Effector memory CD8-positive, alpha-beta T cell (primary cell): ENCODE data around the gene RBMS3.
"Not testable (repeated sequence)": the region's sequence is repeated elsewhere in the genome, so short reads cannot be mapped to it uniquely, and the experiment has no call there.

ENCODE experiments used
- ATAC-seq: fragments of 150-1000 bp; cut with Tn5 transposase; replicated peaks from 2 replicates; pipeline ENCODE4 v1.10.0; 2021; ENCODE audit warnings: mild to moderate bottlenecking, moderate library complexity
- DNase-seq, 3 experiments: peaks; one replicate each; pipeline ENCODE4 v3.0.0; 2021
- H3K27ac Mint-ChIP-seq, 2 donors: one replicate each; pipeline ENCODE4 v1.8.0; 2022; ENCODE audit warnings: mild to moderate bottlenecking in 2 of 2, mixed read lengths in 2 of 2, moderate library complexity in 2 of 2
- H3K27me3 Mint-ChIP-seq, 2 donors: one replicate each; pipeline ENCODE4 v1.8.0; 2022; ENCODE audit warnings: mixed read lengths in 2 of 2
- H3K36me3 Mint-ChIP-seq: one replicate; pipeline ENCODE4 v1.8.0; 2022; ENCODE audit warnings: mild to moderate bottlenecking, moderate library complexity, mixed read lengths; ENCODE audit not compliant: insufficient read depth
- H3K4me1 Mint-ChIP-seq, 2 donors: one replicate each; pipeline ENCODE4 v1.8.0; 2022; ENCODE audit warnings: low read depth in 2 of 2, mixed read lengths in 2 of 2
- H3K4me3 Mint-ChIP-seq, 2 donors: one replicate each; pipeline ENCODE4 v1.8.0; 2022; ENCODE audit warnings: mild to moderate bottlenecking in 2 of 2, mixed read lengths in 2 of 2, moderate library complexity in 2 of 2
- H3K9me3 Mint-ChIP-seq, 2 donors: one replicate each; pipeline ENCODE4 v1.8.0; 2022; ENCODE audit warnings: mixed read lengths in 2 of 2

The RBMS3 gene

GRCh38 chr3:29345516-29346300 lies 64.8 kb downstream of the RBMS3 start:
- Mint-ChIP-seq H3K36me3 (no peaks in the 10 kb centered on the region), H3K4me1 (no peaks in the 10 kb centered on the region), H3K27me3 (no peaks in the 10 kb centered on the region), H3K9me3 (no peaks in the 10 kb centered on the region), H3K4me3 (no peak overlapping the region), H3K27ac (no peak overlapping the region)
- ATAC-seq = no peak
- DNase-seq = no peak

GRCh38 chr3:29346828-29347227 lies 66.0 kb downstream of the RBMS3 start:
- Mint-ChIP-seq H3K4me3 (no peak overlapping the region), H3K27me3 (no peaks in the 10 kb centered on the region), H3K36me3 (no peaks in the 10 kb centered on the region), H3K4me1 (no peaks in the 10 kb centered on the region), H3K27ac (no peak overlapping the region), H3K9me3 (no peaks in the 10 kb centered on the region)
- ATAC-seq (no peak), DNase-seq (no peak)

- H3K27ac Mint-ChIP-seq = no peak overlapping the region
- no peaks in the 10 kb centered on the region for H3K9me3 Mint-ChIP-seq
- no peaks in the 10 kb centered on the region for H3K36me3 Mint-ChIP-seq
- no peaks in the 10 kb centered on the region for H3K27me3 Mint-ChIP-seq
- H3K4me3 Mint-ChIP-seq = no peak overlapping the region
- no peak for ATAC-seq
- DNase-seq = no peak
- no peaks in the 10 kb centered on the region for H3K4me1 Mint-ChIP-seq
Observed at GRCh38 chr3:29347412-29347811, 66.5 kb downstream of the RBMS3 start.

- Mint-ChIP-seq H3K27ac (no peak overlapping the region), H3K9me3 (no peaks in the 10 kb centered on the region), H3K27me3 (no peaks in the 10 kb centered on the region), H3K36me3 (no peaks in the 10 kb centered on the region), H3K4me1 (no peaks in the 10 kb centered on the region), H3K4me3 (no peak overlapping the region)
- DNase-seq (no peak), ATAC-seq (no peak)
Observed at GRCh38 chr3:29348316-29348715, 67.4 kb downstream of the RBMS3 start.

- no peak for DNase-seq
- no peak overlapping the region for H3K27ac Mint-ChIP-seq
- H3K36me3 Mint-ChIP-seq = no peaks in the 10 kb centered on the region
- no peaks in the 10 kb centered on the region for H3K4me1 Mint-ChIP-seq
- H3K4me3 Mint-ChIP-seq = no peak overlapping the region
- no peak for ATAC-seq
- no peaks in the 10 kb centered on the region for H3K27me3 Mint-ChIP-seq
- no peaks in the 10 kb centered on the region for H3K9me3 Mint-ChIP-seq
Observed at GRCh38 chr3:29349049-29349448, 68.2 kb downstream of the RBMS3 start.

GRCh38 chr3:29353807-29354206 lies 72.9 kb downstream of the RBMS3 start:
- no peak overlapping the region for H3K4me3 Mint-ChIP-seq
- H3K27me3 Mint-ChIP-seq = no peaks in the 10 kb centered on the region
- no peaks in the 10 kb centered on the region for H3K9me3 Mint-ChIP-seq
- H3K27ac Mint-ChIP-seq = no peak overlapping the region
- ATAC-seq = no peak
- H3K4me1 Mint-ChIP-seq = no peaks in the 10 kb centered on the region
- H3K36me3 Mint-ChIP-seq = no peaks in the 10 kb centered on the region
- DNase-seq = no peak

- Mint-ChIP-seq H3K4me1 (no peaks in the 10 kb centered on the region), H3K27me3 (no peaks in the 10 kb centered on the region), H3K4me3 (no peak overlapping the region), H3K36me3 (no peaks in the 10 kb centered on the region), H3K9me3 (no peaks in the 10 kb centered on the region), H3K27ac (no peak overlapping the region)
- ATAC-seq (no peak), DNase-seq (no peak)
Observed at GRCh38 chr3:29354894-29355293, 74.0 kb downstream of the RBMS3 start.

GRCh38 chr3:29356062-29356461 lies 75.2 kb downstream of the RBMS3 start:
- H3K9me3 Mint-ChIP-seq = no peaks in the 10 kb centered on the region
- no peak overlapping the region for H3K4me3 Mint-ChIP-seq
- H3K36me3 Mint-ChIP-seq = no peaks in the 10 kb centered on the region
- ATAC-seq = no peak
- no peaks in the 10 kb centered on the region for H3K27me3 Mint-ChIP-seq
- no peak for DNase-seq
- no peak overlapping the region for H3K27ac Mint-ChIP-seq
- no peaks in the 10 kb centered on the region for H3K4me1 Mint-ChIP-seq

- H3K4me1 Mint-ChIP-seq, H3K9me3 Mint-ChIP-seq, H3K27me3 Mint-ChIP-seq, H3K4me3 Mint-ChIP-seq, DNase-seq, H3K36me3 Mint-ChIP-seq, H3K27ac Mint-ChIP-seq, ATAC-seq: not testable (repeated sequence)
Observed at GRCh38 chr3:29360289-29360688, 79.4 kb downstream of the RBMS3 start.

GRCh38 chr3:29363110-29363509 lies 82.2 kb downstream of the RBMS3 start:
- DNase-seq (no peak), ATAC-seq (no peak)
- Mint-ChIP-seq H3K9me3 (peaks cover 3 to 6% of the 10 kb centered on the region in 2 donors), H3K36me3 (no peaks in the 10 kb centered on the region), H3K4me1 (no peaks in the 10 kb centered on the region), H3K27me3 (no peaks in the 10 kb centered on the region), H3K4me3 (no peak overlapping the region), H3K27ac (no peak overlapping the region)

GRCh38 chr3:29370021-29370420 lies 89.2 kb downstream of the RBMS3 start:
- no peak overlapping the region for H3K27ac Mint-ChIP-seq
- peaks cover 0 to 8% of the 10 kb centered on the region in 2 donors for H3K9me3 Mint-ChIP-seq
- H3K4me3 Mint-ChIP-seq = no peak overlapping the region
- H3K4me1 Mint-ChIP-seq = no peaks in the 10 kb centered on the region
- ATAC-seq (no peak), DNase-seq (no peak)
- H3K36me3 Mint-ChIP-seq = no peaks in the 10 kb centered on the region
- H3K27me3 Mint-ChIP-seq = no peaks in the 10 kb centered on the region

GRCh38 chr3:29370476-29371420 lies 89.9 kb downstream of the RBMS3 start:
- Mint-ChIP-seq H3K4me1 (no peaks in the 10 kb centered on the region), H3K27me3 (no peaks in the 10 kb centered on the region), H3K9me3 (peaks cover 0 to 8% of the 10 kb centered on the region in 2 donors), H3K27ac (no peak overlapping the region), H3K4me3 (no peak overlapping the region), H3K36me3 (no peaks in the 10 kb centered on the region)
- no peak for DNase-seq
- ATAC-seq = no peak

- no peak for DNase-seq
- Mint-ChIP-seq H3K9me3 (peaks cover 0 to 8% of the 10 kb centered on the region in 2 donors), H3K36me3 (no peaks in the 10 kb centered on the region), H3K27ac (no peak overlapping the region), H3K4me1 (no peaks in the 10 kb centered on the region), H3K27me3 (no peaks in the 10 kb centered on the region), H3K4me3 (no peak overlapping the region)
- ATAC-seq = no peak
Observed at GRCh38 chr3:29373131-29373680, 92.3 kb downstream of the RBMS3 start.
